ENCODE data around the gene SMIM24. TPM values are rescaled to one million over a fixed set of nuclear protein-coding genes. Genes with fewer than 3 reads are reported as not detected.
"Not testable (repeated sequence)": the region's sequence is repeated elsewhere in the genome, so short reads cannot be mapped to it uniquely, and the experiment has no call there.

The SMIM24 gene
- total RNA-seq (not detected), polyA plus RNA-seq (under 1 TPM; 0.43 to 0.57 (median 0.53) TPM), total RNA-seq (0 to 0.06 (median 0) reads per million in 6 experiments)

GRCh38 chr19:3480383-3481091 is at the start of gene SMIM24:
Gene SMIM24, minus strand, starts transcription at chr19:3480525. Its CDS starts 62 bp downstream, at chr19:3480463.
- ATAC-seq = no peak
- Mint-ChIP-seq H3K27me3 (no peaks in the 10 kb centered on the region), H3K4me1 (peaks cover 12 to 31% (median 13%) of the 10 kb centered on the region in 4 donors), H3K36me3 (no peaks in the 10 kb centered on the region), H3K9me3 (no peaks in the 10 kb centered on the region), H3K27ac (peak within 1 kb of the TSS in 3 of 10 donors; percentile 21 to 53 (median 31)), H3K4me3 (peak within 1 kb of the TSS in 6 of 10 donors; percentile 19 to 88 (median 62))
- POLR2A ChIA-PET = interaction anchor here (1.1 to 1.4 kb wide), 2 partner anchors 12 to 16 kb away, joined by 3 to 4 read pairs; no protein-coding TSS in a partner anchor
- no peak for DNase-seq

GRCh38 chr19:3529299-3529698 is 49.0 kb upstream of the SMIM24 start:
- DNase-seq, H3K9me3 Mint-ChIP-seq, ATAC-seq, H3K4me3 Mint-ChIP-seq, POLR2A ChIA-PET, H3K27ac Mint-ChIP-seq, H3K4me1 Mint-ChIP-seq, H3K27me3 Mint-ChIP-seq: not testable (repeated sequence)
- H3K36me3 Mint-ChIP-seq = peaks cover 0 to 30% (median 5%) of the 10 kb centered on the region in 3 donors

GRCh38 chr19:3528539-3529211 is 48.4 kb upstream of the SMIM24 start:
- Mint-ChIP-seq H3K36me3 (peaks cover 0 to 32% (median 5%) of the 10 kb centered on the region in 3 donors), H3K9me3 (no peaks in the 10 kb centered on the region), H3K4me1 (peaks cover 0 to 2% (median 0%) of the 10 kb centered on the region in 4 donors), H3K4me3 (no peak overlapping the region), H3K27ac (no peak overlapping the region), H3K27me3 (no peaks in the 10 kb centered on the region)
- DNase-seq = no peak
- no peak for ATAC-seq
- POLR2A ChIA-PET = interaction anchor here (1.6 kb wide), 1 partner anchor 12 kb away, joined by 3 read pairs; no protein-coding TSS in a partner anchor

- POLR2A ChIA-PET = interaction anchor here (0.6 to 1.6 kb wide), 2 partner anchors 12 to 343 kb away, joined by 3 read pairs; no protein-coding TSS in a partner anchor
- DNase-seq (no peak), ATAC-seq (no peak)
- Mint-ChIP-seq H3K27ac (no peak overlapping the region), H3K27me3 (no peaks in the 10 kb centered on the region), H3K9me3 (no peaks in the 10 kb centered on the region), H3K36me3 (peaks cover 0 to 31% (median 2%) of the 10 kb centered on the region in 3 donors), H3K4me1 (peaks cover 0 to 2% (median 0%) of the 10 kb centered on the region in 4 donors), H3K4me3 (no peak overlapping the region)
Measured at GRCh38 chr19:3528080-3528479, 47.8 kb upstream of the SMIM24 start.

DNA sequence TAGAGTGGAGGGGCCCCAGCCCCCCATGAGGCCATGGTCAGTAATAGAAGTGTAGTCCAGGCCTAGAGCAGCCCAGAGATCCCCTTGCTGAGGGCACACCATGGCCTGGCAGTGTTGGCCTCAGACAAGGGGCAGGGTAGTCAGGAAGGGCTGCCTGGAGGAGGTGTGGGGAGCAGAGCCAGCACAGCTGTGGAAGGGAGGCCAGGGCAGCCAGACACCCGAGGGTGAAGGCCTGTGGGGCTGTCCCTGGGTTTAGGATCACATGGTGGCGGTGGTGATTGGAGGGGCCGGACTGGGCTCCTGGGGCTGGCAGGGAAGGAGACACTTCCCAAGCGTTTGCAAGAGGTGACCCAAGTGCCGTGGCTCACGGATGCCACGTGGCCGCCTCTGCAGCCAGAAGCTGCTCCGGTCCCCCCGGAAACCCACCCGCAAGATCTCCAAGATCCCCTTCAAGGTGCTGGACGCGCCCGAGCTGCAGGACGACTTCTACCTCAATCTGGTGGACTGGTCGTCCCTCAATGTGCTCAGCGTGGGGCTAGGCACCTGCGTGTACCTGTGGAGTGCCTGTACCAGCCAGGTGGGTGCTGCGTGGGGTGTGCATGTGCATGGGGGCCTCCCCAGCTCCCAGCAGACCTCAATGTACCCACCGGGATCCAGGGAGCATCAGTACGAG is 47.0 kb upstream of the SMIM24 start:
- H3K27ac Mint-ChIP-seq = peak overlapping the region in 1 of 10 donors; percentile 46
- peaks cover 0 to 27% (median 2%) of the 10 kb centered on the region in 3 donors for H3K36me3 Mint-ChIP-seq
- H3K9me3 Mint-ChIP-seq = no peaks in the 10 kb centered on the region
- no peak for ATAC-seq
- H3K27me3 Mint-ChIP-seq = no peaks in the 10 kb centered on the region
- no peak for DNase-seq
- POLR2A ChIA-PET = interaction anchor here (0.6 to 1.6 kb wide), 3 partner anchors 10 to 342 kb away, joined by 3 to 4 read pairs (median 3); no protein-coding TSS in a partner anchor
- H3K4me3 Mint-ChIP-seq = no peak overlapping the region
- peaks cover 0 to 2% (median 0%) of the 10 kb centered on the region in 4 donors for H3K4me1 Mint-ChIP-seq

- peak overlapping the region in 1 of 10 donors; percentile 5 for H3K27ac Mint-ChIP-seq
- no peak for ATAC-seq
Measured at GRCh38 chr19:3526507-3527237, 46.3 kb upstream of the SMIM24 start.

DNA sequence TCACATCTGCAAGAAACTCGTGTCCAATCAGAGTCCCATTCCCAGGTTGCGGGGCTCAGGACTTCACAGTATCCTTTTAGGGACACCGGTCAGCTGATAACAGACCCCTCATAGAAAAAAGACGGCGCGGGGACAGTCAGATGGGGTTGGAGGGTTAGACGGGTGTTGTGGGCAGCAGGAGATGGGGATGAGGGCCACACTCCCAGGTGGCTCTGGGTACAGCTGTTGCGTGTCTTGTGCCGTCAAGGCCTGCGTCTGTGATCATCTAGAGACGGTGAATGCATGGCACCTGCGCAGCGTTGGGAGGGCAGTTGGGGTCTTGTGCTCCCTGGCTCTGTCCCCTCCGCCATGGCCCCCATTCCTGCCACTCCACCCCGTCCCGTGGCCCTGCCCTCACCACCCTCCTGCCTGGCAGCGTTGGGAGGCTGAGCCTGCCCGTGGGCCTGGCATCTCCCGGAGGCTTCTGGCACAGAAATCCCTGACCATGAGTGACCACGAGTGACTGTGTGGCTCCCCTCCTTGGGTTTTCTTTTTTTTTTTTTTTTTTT is 44.7 kb upstream of the SMIM24 start:
- peaks cover 2 to 10% (median 7%) of the 10 kb centered on the region in 4 donors for H3K4me1 Mint-ChIP-seq
- H3K27ac Mint-ChIP-seq = peak overlapping the region in 1 of 10 donors; percentile 83
- POLR2A ChIA-PET = interaction anchor here (0.6 kb wide), 1 partner anchor 28 kb away, joined by 4 read pairs; no protein-coding TSS in a partner anchor
- H3K9me3 Mint-ChIP-seq = no peaks in the 10 kb centered on the region
- no peak for ATAC-seq
- no peak for DNase-seq
- H3K27me3 Mint-ChIP-seq = no peaks in the 10 kb centered on the region
- peaks cover 0 to 37% (median 2%) of the 10 kb centered on the region in 3 donors for H3K36me3 Mint-ChIP-seq
- no peak overlapping the region for H3K4me3 Mint-ChIP-seq

More at GRCh38 chr19:3526507-3527237, 46.3 kb upstream of the SMIM24 start:
- H3K36me3 Mint-ChIP-seq = peaks cover 0 to 30% (median 2%) of the 10 kb centered on the region in 3 donors
- H3K4me3 Mint-ChIP-seq = no peak overlapping the region
- peaks cover 0 to 4% (median 0%) of the 10 kb centered on the region in 4 donors for H3K4me1 Mint-ChIP-seq
- POLR2A ChIA-PET = interaction anchor here (1.0 to 1.6 kb wide), 2 partner anchors 11 to 14 kb away, joined by 3 to 4 read pairs; no protein-coding TSS in a partner anchor
- H3K9me3 Mint-ChIP-seq = no peaks in the 10 kb centered on the region
- DNase-seq = peak in 1 of 10 donors; percentile 62
- H3K27me3 Mint-ChIP-seq = no peaks in the 10 kb centered on the region

DNA sequence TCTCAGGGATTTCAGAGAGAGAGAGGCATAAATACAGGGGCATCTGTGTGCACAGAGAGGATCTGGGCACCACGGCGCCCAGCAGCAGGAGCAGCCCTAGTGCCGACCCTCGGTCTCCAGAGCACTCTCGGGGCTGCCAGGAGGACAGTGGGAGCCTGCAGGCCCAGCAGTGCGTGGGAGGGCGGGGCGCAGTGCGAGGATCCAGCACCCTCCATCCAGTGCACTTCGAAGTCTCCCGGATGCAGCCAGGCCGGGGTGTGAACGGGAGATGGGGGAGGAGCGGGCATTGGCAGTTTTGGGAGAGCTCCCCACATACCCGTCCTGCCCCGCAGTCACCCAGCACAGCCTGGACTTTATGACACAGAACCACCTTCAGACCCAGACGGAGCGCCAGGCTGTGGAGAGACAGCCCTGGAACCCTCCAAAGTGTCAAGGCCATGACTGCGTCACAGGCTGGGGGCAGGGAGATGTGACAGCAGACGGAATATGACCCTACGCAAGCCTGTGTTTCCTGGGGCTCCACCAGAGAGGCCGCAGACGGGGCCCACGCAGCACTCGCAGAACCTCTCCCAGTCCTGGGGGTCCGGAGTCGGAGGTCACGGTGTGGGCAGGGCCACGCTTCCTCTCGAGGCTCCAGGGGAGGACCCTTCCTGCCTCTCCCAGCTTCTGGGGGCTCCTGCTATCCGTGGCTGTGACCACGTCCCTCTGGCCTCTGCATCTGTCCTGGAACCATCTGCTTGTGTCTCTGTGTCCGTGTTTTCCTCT is 43.9 kb upstream of the SMIM24 start:
- Mint-ChIP-seq H3K4me3 (no peak overlapping the region), H3K36me3 (peaks cover 0 to 40% (median 2%) of the 10 kb centered on the region in 3 donors), H3K27ac (no peak overlapping the region), H3K4me1 (peaks cover 6 to 13% (median 9%) of the 10 kb centered on the region in 4 donors), H3K9me3 (no peaks in the 10 kb centered on the region), H3K27me3 (no peaks in the 10 kb centered on the region)
- DNase-seq = no peak
- POLR2A ChIA-PET = interaction anchor here (0.6 kb wide), 1 partner anchor 28 kb away, joined by 4 read pairs; no protein-coding TSS in a partner anchor
- no peak for ATAC-seq

- POLR2A ChIA-PET = no interaction called here
- Mint-ChIP-seq H3K27me3 (no peaks in the 10 kb centered on the region), H3K9me3 (no peaks in the 10 kb centered on the region), H3K36me3 (peaks cover 0 to 40% (median 2%) of the 10 kb centered on the region in 3 donors), H3K27ac (no peak overlapping the region), H3K4me1 (peaks cover 6 to 13% (median 9%) of the 10 kb centered on the region in 4 donors), H3K4me3 (no peak overlapping the region)
- ATAC-seq (no peak), DNase-seq (no peak)
Measured at GRCh38 chr19:3523361-3524077, 43.2 kb upstream of the SMIM24 start.

- Mint-ChIP-seq H3K9me3 (no peaks in the 10 kb centered on the region), H3K27ac (no peak overlapping the region), H3K36me3 (peaks cover 0 to 40% (median 2%) of the 10 kb centered on the region in 3 donors), H3K4me1 (peaks cover 6 to 17% (median 12%) of the 10 kb centered on the region in 4 donors), H3K27me3 (no peaks in the 10 kb centered on the region), H3K4me3 (no peak overlapping the region)
- no peak for DNase-seq
- ATAC-seq = no peak
- POLR2A ChIA-PET = interaction anchor here (0.5 kb wide), 1 partner anchor 1694 kb away, joined by 3 read pairs; no protein-coding TSS in a partner anchor
Measured at GRCh38 chr19:3522421-3523360, 42.4 kb upstream of the SMIM24 start.
